ENCODE measurements around the gene GIT2. TPM values are rescaled to one million over a fixed set of nuclear protein-coding genes. Genes with fewer than 3 reads are reported as not detected.
A peak's percentile ranks its signal among the peaks of the same experiment; 100 is the strongest.
"Not testable (repeated sequence)": the region's sequence is repeated elsewhere in the genome, so short reads cannot be mapped to it uniquely, and the experiment has no call there.

Gene GIT2
- total RNA-seq, 1 experiment from 2014 or later: 76.3 TPM

- Histone ChIP-seq H3K9me3 (ENCODE audit: low read length) (no peaks in the 10 kb centered on the region), H3K9me2 (replicated peaks; ENCODE audit: insufficient read depth, low read length) (no peaks in the 10 kb centered on the region), H3K9ac (ENCODE audit: low read length) (no peak overlapping the region), H3K4me2 (ENCODE audit: low read depth, low read length, poor library complexity, severe bottlenecking) (no peak overlapping the region), H3K36me3 (ENCODE audit: insufficient read depth, low read length) (peaks cover 49% of the 10 kb centered on the region), H3K4me1 (ENCODE audit: low read length) (no peaks in the 10 kb centered on the region), H3K4me3 (ENCODE audit: low read length) (no peak overlapping the region), H3K79me2 (ENCODE audit: low read length) (no peaks in the 10 kb centered on the region), H4K20me1 (ENCODE audit: insufficient read depth, low read depth, low read length) (no peaks in the 10 kb centered on the region), H3K27me3 (ENCODE audit: low read length) (no peaks in the 10 kb centered on the region), H3K27ac (ENCODE audit: low read length) (no peak overlapping the region), H2AFZ (ENCODE audit: low read length) (no peak overlapping the region)
- DNase-seq: no peak
Measured at GRCh38 chr12:109937371-109937770, 58.8 kb downstream of the GIT2 start.

- Histone ChIP-seq H3K9me3 (ENCODE audit: low read length) (no peaks in the 10 kb centered on the region), H3K79me2 (ENCODE audit: low read length) (no peaks in the 10 kb centered on the region), H4K20me1 (ENCODE audit: insufficient read depth, low read depth, low read length) (no peaks in the 10 kb centered on the region), H3K4me3 (ENCODE audit: low read length) (no peak overlapping the region), H3K36me3 (ENCODE audit: insufficient read depth, low read length) (peaks cover 47% of the 10 kb centered on the region), H3K27me3 (ENCODE audit: low read length) (no peaks in the 10 kb centered on the region), H3K4me2 (ENCODE audit: low read depth, low read length, poor library complexity, severe bottlenecking) (no peak overlapping the region), H3K9ac (ENCODE audit: low read length) (no peak overlapping the region), H2AFZ (ENCODE audit: low read length) (no peak overlapping the region), H3K9me2 (replicated peaks; ENCODE audit: insufficient read depth, low read length) (no peaks in the 10 kb centered on the region), H3K4me1 (ENCODE audit: low read length) (no peaks in the 10 kb centered on the region), H3K27ac (ENCODE audit: low read length) (no peak overlapping the region)
- DNase-seq: peak; percentile 48
Measured at GRCh38 chr12:109934026-109934425, 62.1 kb downstream of the GIT2 start.

DNA sequence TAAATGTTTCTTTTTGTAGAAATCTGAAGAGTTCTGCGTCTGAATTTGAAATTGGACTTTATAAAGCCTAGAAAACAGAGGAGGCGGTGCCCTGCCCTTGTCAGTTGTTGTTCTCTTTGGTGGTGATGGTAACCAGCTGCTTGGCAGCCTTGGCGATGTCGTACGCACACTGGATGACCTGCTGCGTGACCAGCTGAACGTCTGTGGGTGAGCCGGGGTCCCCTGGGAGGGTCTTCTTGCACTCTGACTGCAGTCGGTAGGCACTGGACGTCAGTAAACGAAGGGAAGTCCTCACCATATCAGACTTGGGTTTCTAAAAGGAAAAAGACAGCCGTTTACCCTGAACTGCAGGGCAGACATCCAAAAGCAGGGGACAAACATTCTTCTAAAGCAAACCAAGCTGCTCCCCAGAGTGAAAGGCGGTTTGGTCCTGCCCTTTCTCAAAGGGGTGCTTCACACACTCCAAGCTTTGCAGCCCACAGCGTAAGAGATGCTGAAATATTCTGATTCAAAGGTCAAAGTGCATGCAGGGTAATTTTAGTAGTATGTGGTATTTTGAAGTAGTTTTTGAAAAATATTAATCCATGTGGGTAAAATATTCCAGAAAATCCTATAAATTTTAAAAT lies 63.2 kb downstream of the GIT2 start:
- H3K9me3 ChIP-seq (ENCODE audit: low read length): no peaks in the 10 kb centered on the region
- no peak overlapping the region for H3K4me3 ChIP-seq (ENCODE audit: low read length)
- H3K79me2 ChIP-seq (ENCODE audit: low read length): no peaks in the 10 kb centered on the region
- no peaks in the 10 kb centered on the region for H4K20me1 ChIP-seq (ENCODE audit: insufficient read depth, low read depth, low read length)
- H3K27me3 ChIP-seq (ENCODE audit: low read length): no peaks in the 10 kb centered on the region
- no peak overlapping the region for H3K4me2 ChIP-seq (ENCODE audit: low read depth, low read length, poor library complexity, severe bottlenecking)
- no peaks in the 10 kb centered on the region for H3K9me2 ChIP-seq (replicated peaks; ENCODE audit: insufficient read depth, low read length)
- no peaks in the 10 kb centered on the region for H3K4me1 ChIP-seq (ENCODE audit: low read length)
- no peak overlapping the region for H2AFZ ChIP-seq (ENCODE audit: low read length)
- no peak for DNase-seq
- H3K36me3 ChIP-seq (ENCODE audit: insufficient read depth, low read length): peaks cover 41% of the 10 kb centered on the region
- no peak overlapping the region for H3K27ac ChIP-seq (ENCODE audit: low read length)
- no peak overlapping the region for H3K9ac ChIP-seq (ENCODE audit: low read length)

DNA sequence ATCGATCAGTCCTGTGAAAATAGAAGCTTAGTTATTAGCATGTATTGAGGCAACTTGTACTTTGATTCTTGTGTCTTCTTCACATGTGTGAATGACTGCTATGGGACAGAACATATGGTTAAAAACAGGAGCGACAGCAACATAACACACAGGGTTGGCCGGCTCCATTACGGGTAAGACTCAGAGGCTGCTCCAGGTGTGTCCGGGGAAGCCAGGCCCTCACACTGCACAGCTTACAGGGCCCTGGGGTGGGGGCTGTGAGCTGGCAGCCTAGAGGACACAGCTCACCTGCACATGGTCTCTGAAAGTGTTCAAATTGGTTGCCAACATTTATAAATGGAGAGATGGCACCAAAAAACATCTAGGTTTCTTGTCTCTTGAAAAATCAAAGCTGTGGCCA lies 65.0 kb downstream of the GIT2 start:
- Histone ChIP-seq H3K4me2 (ENCODE audit: low read depth, low read length, poor library complexity, severe bottlenecking) (no peak overlapping the region), H3K27me3 (ENCODE audit: low read length) (no peaks in the 10 kb centered on the region), H3K9ac (ENCODE audit: low read length) (no peak overlapping the region), H3K27ac (ENCODE audit: low read length) (no peak overlapping the region), H2AFZ (ENCODE audit: low read length) (no peak overlapping the region), H3K4me3 (ENCODE audit: low read length) (no peak overlapping the region), H3K9me3 (ENCODE audit: low read length) (no peaks in the 10 kb centered on the region), H3K4me1 (ENCODE audit: low read length) (peaks cover 10% of the 10 kb centered on the region), H3K79me2 (ENCODE audit: low read length) (no peaks in the 10 kb centered on the region), H3K36me3 (ENCODE audit: insufficient read depth, low read length) (peaks cover 34% of the 10 kb centered on the region), H4K20me1 (ENCODE audit: insufficient read depth, low read depth, low read length) (no peaks in the 10 kb centered on the region), H3K9me2 (replicated peaks; ENCODE audit: insufficient read depth, low read length) (no peaks in the 10 kb centered on the region)
- no peak for DNase-seq

DNA sequence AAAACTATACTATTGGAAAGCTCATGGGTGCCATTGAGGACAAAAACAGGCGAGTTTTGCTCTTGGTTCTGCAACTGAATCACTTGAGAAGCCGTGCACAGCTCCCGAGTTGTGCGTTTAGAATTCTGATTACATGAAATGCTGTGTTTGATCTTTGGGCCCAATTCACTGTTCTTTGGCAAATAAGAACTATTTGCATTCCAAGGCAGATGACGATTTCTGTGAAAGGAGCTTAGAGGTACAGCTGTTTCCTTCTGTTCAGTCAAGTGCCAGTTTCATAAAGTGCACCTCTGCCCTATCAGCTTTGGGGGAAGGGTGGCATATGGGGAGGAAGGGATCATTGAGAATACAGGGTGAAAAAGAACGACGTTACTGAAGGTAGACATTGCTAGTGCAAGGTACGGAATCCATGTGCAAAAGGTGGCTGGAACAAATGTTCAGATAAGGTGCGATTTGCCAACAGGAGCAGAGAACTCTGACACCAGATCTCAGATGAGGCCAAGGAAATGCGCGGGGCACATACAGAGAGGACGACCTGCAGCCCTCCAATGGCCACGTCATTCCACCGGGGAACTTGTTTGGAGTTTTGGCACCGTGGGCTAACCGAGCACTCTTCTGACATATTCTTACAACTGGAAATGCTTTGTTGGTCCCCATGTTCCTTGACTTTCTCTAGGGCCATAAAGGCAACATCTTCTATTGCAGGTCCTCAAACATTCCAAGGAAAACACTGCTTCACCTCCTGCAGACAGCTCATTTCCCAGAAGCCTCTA lies 66.0 kb downstream of the GIT2 start:
- Histone ChIP-seq H3K4me3 (ENCODE audit: low read length) (no peak overlapping the region), H3K4me1 (ENCODE audit: low read length) (peaks cover 19% of the 10 kb centered on the region), H3K9me2 (replicated peaks; ENCODE audit: insufficient read depth, low read length) (no peaks in the 10 kb centered on the region), H3K9me3 (ENCODE audit: low read length) (no peaks in the 10 kb centered on the region), H2AFZ (ENCODE audit: low read length) (no peak overlapping the region), H3K27me3 (ENCODE audit: low read length) (no peaks in the 10 kb centered on the region), H3K27ac (ENCODE audit: low read length) (no peak overlapping the region), H4K20me1 (ENCODE audit: insufficient read depth, low read depth, low read length) (no peaks in the 10 kb centered on the region), H3K4me2 (ENCODE audit: low read depth, low read length, poor library complexity, severe bottlenecking) (no peak overlapping the region), H3K79me2 (ENCODE audit: low read length) (no peaks in the 10 kb centered on the region), H3K36me3 (ENCODE audit: insufficient read depth, low read length) (peaks cover 29% of the 10 kb centered on the region), H3K9ac (ENCODE audit: low read length) (no peak overlapping the region)
- DNase-seq: no peak

GRCh38 chr12:109929326-109929725 lies 66.8 kb downstream of the GIT2 start:
- Histone ChIP-seq H3K36me3 (ENCODE audit: insufficient read depth, low read length) (peaks cover 23% of the 10 kb centered on the region), H3K4me1 (ENCODE audit: low read length) (peaks cover 28% of the 10 kb centered on the region)
- H3K79me2 ChIP-seq (ENCODE audit: low read length); H3K9me2 ChIP-seq (replicated peaks; ENCODE audit: insufficient read depth, low read length); H3K4me3 ChIP-seq (ENCODE audit: low read length); H3K9ac ChIP-seq (ENCODE audit: low read length); DNase-seq; H2AFZ ChIP-seq (ENCODE audit: low read length); H3K27me3 ChIP-seq (ENCODE audit: low read length); H3K27ac ChIP-seq (ENCODE audit: low read length); H3K4me2 ChIP-seq (ENCODE audit: low read depth, low read length, poor library complexity, severe bottlenecking); H3K9me3 ChIP-seq (ENCODE audit: low read length); H4K20me1 ChIP-seq (ENCODE audit: insufficient read depth, low read depth, low read length): not testable (repeated sequence)

DNA sequence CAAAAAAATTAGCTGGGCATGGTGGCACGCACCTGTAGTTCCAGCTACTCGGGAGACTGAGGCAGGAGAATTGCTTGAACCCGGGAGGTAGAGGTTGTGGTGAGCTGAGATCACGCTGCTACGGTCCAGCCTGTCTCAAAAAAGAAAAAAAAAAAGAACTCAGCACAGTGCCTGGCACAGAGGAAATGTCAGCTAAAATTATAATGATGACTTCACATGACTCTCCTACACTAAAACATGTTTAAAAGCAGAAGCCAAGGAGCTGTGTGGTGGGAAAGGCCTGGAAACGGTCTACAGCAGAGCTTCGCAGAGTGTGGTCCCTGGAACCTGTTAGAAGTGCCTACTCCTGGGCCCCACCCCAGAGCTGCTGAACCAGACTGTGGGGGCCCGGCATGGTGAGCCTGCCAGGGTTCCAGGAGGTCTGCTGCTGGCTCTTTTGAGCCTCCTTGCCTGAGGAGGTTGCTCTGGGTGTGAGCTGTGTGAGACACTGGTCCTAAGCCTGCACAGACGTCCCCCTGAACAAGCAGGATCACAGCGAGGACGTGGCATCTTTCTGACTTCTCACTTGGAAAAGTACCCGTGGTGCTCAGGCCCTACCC lies 68.0 kb downstream of the GIT2 start:
- Histone ChIP-seq H4K20me1 (ENCODE audit: insufficient read depth, low read depth, low read length) (no peaks in the 10 kb centered on the region), H3K36me3 (ENCODE audit: insufficient read depth, low read length) (peaks cover 17% of the 10 kb centered on the region), H3K9ac (ENCODE audit: low read length) (no peak overlapping the region), H3K4me3 (ENCODE audit: low read length) (no peak overlapping the region), H3K9me3 (ENCODE audit: low read length) (no peaks in the 10 kb centered on the region), H3K9me2 (replicated peaks; ENCODE audit: insufficient read depth, low read length) (no peaks in the 10 kb centered on the region), H3K79me2 (ENCODE audit: low read length) (peaks cover 6% of the 10 kb centered on the region), H3K27ac (ENCODE audit: low read length) (no peak overlapping the region), H3K27me3 (ENCODE audit: low read length) (no peaks in the 10 kb centered on the region), H2AFZ (ENCODE audit: low read length) (no peak overlapping the region), H3K4me1 (ENCODE audit: low read length) (peaks cover 39% of the 10 kb centered on the region), H3K4me2 (ENCODE audit: low read depth, low read length, poor library complexity, severe bottlenecking) (no peak overlapping the region)
- DNase-seq: no peak

- H3K4me3 ChIP-seq (ENCODE audit: low read length): no peak overlapping the region
- peaks cover 7% of the 10 kb centered on the region for H3K79me2 ChIP-seq (ENCODE audit: low read length)
- peak; percentile 82 for DNase-seq
- peaks cover 16% of the 10 kb centered on the region for H3K36me3 ChIP-seq (ENCODE audit: insufficient read depth, low read length)
- no peak overlapping the region for H3K27ac ChIP-seq (ENCODE audit: low read length)
- no peak overlapping the region for H3K4me2 ChIP-seq (ENCODE audit: low read depth, low read length, poor library complexity, severe bottlenecking)
- no peak overlapping the region for H3K9ac ChIP-seq (ENCODE audit: low read length)
- no peaks in the 10 kb centered on the region for H3K9me2 ChIP-seq (replicated peaks; ENCODE audit: insufficient read depth, low read length)
- peaks cover 43% of the 10 kb centered on the region for H3K4me1 ChIP-seq (ENCODE audit: low read length)
- no peaks in the 10 kb centered on the region for H3K27me3 ChIP-seq (ENCODE audit: low read length)
- no peaks in the 10 kb centered on the region for H3K9me3 ChIP-seq (ENCODE audit: low read length)
- no peaks in the 10 kb centered on the region for H4K20me1 ChIP-seq (ENCODE audit: insufficient read depth, low read depth, low read length)
- H2AFZ ChIP-seq (ENCODE audit: low read length): no peak overlapping the region
Measured at GRCh38 chr12:109927622-109928021, 68.5 kb downstream of the GIT2 start.
